KBM-7 (cell line): ENCODE data around the gene HAAO.

Experiments
- DNase-seq: peaks from one replicate; pipeline ENCODE4 v3.0.0-alpha.2; 2015
- in situ Hi-C: fragments of 300-500 bp; cut with MboI; formaldehyde crosslinking; loops from 2 replicates; pipeline ENCODE4 v1.14.3; 2020; ENCODE audit warnings: low sequenced_read_pairs, low pct_unique_long_range_greater_than_20kb, mixed read lengths

Gene HAAO

DNA sequence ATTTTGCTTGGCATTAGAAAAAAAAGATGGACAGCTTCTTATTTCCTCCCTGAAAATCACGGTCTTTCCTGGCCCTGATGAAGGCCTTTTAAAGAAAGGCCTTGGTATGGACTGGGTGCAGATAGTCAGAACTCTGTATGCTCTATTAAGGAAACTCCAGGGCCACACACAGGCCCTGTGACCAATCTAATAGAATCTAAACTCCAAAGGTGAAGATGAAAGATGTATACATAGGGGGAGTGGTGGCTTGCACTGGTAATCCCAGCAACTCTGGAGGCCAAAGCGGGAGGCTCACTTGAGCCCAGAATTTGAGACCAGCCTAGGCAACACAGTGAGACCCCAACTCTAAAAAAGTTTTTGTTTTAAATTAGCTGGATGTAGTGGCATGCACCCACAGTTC lies 65.7 kb downstream of the HAAO start:
- in situ Hi-C loops: no loop called here
- DNase-seq: no peak

DNA sequence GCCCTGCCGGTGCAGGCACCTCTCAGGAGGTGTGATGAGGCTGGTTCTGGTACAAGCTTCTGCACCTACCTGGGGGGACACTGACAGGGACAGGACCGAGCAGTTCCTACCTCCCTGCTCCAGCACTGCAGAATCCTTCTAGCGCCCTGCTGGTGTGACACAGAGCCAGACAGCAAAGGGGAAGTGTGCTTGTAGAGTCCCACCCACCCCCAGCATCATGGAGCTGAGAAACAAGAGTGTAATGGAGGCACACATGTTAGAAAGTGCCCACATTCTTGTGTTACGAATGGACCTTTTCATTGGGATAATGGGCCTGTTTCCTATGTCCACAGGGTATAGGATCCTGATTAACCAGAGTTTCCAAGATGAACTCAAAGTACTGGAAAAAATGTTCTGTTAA lies 66.7 kb downstream of the HAAO start:
- in situ Hi-C loops: no loop called here
- peak; percentile 54 for DNase-seq

DNA sequence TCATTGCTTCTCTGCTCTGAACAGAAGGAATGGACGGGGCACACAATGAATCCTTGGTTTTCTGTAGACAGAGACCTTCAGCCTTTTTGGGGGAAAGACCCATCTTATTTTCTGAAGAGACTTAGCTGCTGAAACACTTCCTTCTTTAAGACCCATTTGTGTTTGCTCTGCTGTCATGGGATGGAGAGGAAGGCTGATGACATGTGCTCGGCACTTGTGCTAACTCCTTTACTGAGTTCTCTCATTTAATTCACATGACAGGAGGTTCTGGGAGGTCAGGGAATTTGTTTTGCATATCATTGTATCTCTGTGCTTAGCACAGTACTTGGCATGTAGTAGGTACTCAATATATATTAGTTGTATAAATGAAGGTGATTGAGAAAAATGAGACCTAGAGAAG lies 67.5 kb downstream of the HAAO start:
- DNase-seq: no peak
- in situ Hi-C loops: no loop called here

DNA sequence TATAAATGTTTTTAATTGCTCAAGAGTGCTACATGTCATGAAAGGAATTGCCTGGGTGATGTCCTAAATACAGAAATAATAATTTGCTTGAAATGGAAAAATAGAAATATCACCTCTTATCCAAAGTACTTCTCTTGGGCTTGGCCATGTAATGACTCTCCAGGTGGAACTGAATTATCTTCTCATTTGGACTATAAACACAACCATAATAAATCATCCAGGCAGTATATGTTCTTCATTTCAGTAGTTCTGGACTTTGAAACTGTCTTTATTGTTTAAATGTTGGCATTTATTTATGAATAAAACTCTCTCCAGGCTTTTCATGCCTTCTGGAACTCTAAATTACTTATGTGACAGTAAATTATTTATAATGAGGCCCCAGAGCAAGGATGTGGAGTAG lies 68.9 kb downstream of the HAAO start:
- in situ Hi-C loops: no loop called here
- no peak for DNase-seq

DNA sequence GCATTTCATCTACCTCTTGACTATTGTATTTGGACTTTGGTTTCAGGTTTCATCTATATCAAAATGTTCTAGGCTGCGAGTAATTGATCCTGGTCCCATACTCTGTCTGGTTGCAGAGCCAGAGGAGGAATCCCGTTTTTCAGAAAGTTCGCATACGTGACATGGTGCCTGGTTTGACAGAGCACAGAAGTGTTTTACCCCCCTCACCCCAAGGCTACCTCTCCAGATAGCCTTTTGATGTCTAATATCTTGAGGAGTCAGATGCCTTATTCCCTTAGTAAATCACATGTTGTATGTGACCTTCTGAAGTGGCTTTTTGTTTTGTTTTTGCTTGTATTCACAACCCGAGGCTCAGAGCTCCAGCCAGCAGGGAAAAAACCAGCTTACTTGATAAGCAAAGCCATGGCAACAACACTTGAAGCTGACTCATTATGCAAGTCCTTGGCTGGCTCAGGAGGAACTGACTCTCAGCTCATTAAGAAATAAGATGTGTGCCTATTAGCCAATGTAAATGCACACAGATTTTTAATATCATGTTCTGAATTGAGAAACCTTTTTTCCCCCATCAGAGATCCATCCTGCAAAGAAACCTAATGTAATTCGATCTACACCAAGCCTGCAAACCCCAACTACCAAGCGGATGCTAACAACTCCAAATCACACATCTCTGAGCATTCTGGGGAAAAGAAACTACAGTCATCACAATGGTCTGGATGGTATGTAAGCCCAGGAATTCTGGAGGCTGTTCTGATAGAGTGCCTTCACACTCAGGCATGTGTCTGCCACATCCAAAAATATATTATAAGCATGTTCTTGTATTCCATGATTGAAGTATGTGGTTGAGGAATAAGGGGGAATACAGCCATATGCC lies 69.8 kb downstream of the HAAO start:
- in situ Hi-C loops: no loop called here
- peak; percentile 9 for DNase-seq

DNA sequence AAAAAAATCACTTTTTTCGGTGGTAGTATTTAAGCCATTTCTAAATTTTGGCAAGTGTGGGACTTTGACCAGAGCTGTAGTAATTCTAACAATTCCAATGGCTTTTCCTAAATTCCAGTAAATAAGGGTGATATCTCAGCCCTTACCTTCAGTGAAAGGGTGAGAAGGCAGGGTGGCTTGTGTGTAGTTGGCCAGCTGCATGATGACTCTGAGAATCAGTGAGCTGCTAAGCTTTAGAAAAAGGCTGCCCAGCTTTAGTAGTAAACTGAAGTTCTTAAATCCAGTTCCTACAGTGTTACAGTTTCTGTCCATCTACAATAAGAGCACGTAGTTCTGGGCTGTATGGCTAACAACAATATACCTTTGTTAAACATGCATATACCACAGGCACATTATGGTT lies 70.5 kb downstream of the HAAO start:
- no peak for DNase-seq
- in situ Hi-C loops: no loop called here
